Metanephros (tissue), 1 donor: ENCODE results near the gene RNF11. TPM values are rescaled to one million over a fixed set of nuclear protein-coding genes. Genes with fewer than 3 reads are reported as not detected.

Source experiments
- total RNA-seq: library from RNA; depleted of rRNA; stranded (reverse); fragments of >200 nt; gene quantifications from one replicate; pipeline ENCODE4 v1.2.3, GENCODE V29; 2014

The RNF11 gene
- total RNA-seq = 74.7 TPM

GRCh38 chr1:51235673-51236530 lies at the start of gene RNF11:
RNF11 (plus strand) TSS chr1:51236273; CDS start chr1:51236757, 484 bp downstream.

Other genes with a start within 250 kb of the RNF11 start
- not detected for gene C1orf185, start 134.0 kb upstream of the RNF11 start, total RNA-seq
- gene TTC39A, start 94.3 kb downstream of the RNF11 start, total RNA-seq = 9.6 TPM